CD4-positive, alpha-beta T cell treated with Interferon gamma for 1 hour (primary cell): ENCODE measurements around the gene CPT1C.
"Not testable (repeated sequence)": the region's sequence is repeated elsewhere in the genome, so short reads cannot be mapped to it uniquely, and the experiment has no call there.

Source experiments
- DNase-seq: peaks from one replicate; pipeline ENCODE4 v3.0.0-alpha.2; 2020

CPT1C gene

GRCh38 chr19:49712397-49712859, 21.5 kb downstream of the CPT1C start:
- no peak for DNase-seq

- DNase-seq: no peak
Measured at GRCh38 chr19:49713236-49713845, 22.4 kb downstream of the CPT1C start.

GRCh38 chr19:49716154-49716553, 25.2 kb downstream of the CPT1C start:
- DNase-seq: no peak

GRCh38 chr19:49718511-49718910, 27.6 kb downstream of the CPT1C start:
- DNase-seq: no peak

- no peak for DNase-seq
Measured at GRCh38 chr19:49718991-49719390, 28.1 kb downstream of the CPT1C start.

- not testable (repeated sequence) for DNase-seq
Measured at GRCh38 chr19:49719420-49719819, 28.5 kb downstream of the CPT1C start.

- DNase-seq: no peak
Measured at GRCh38 chr19:49727217-49728030, 36.5 kb downstream of the CPT1C start.

- DNase-seq: no peak
Measured at GRCh38 chr19:49730166-49730565, 39.2 kb downstream of the CPT1C start.

GRCh38 chr19:49738268-49738667, 47.4 kb downstream of the CPT1C start:
- DNase-seq: no peak

- no peak for DNase-seq
Measured at GRCh38 chr19:49739098-49739497, 48.2 kb downstream of the CPT1C start.

GRCh38 chr19:49739933-49740332, 49.0 kb downstream of the CPT1C start:
- no peak for DNase-seq

GRCh38 chr19:49741210-49741844, 50.4 kb downstream of the CPT1C start:
- no peak for DNase-seq

- no peak for DNase-seq
Measured at GRCh38 chr19:49744946-49745381, 54.0 kb downstream of the CPT1C start.

- peak; percentile 73 for DNase-seq
Measured at GRCh38 chr19:49746206-49746958, 55.5 kb downstream of the CPT1C start.

- DNase-seq: no peak
Measured at GRCh38 chr19:49749055-49749716, 58.3 kb downstream of the CPT1C start.

GRCh38 chr19:49749771-49750170, 58.9 kb downstream of the CPT1C start:
- no peak for DNase-seq

- DNase-seq: no peak
Measured at GRCh38 chr19:49752701-49753100, 61.8 kb downstream of the CPT1C start.

- no peak for DNase-seq
Measured at GRCh38 chr19:49755956-49756355, 65.0 kb downstream of the CPT1C start.

GRCh38 chr19:49758292-49758691, 67.4 kb downstream of the CPT1C start:
- DNase-seq: no peak

GRCh38 chr19:49761249-49761624, 70.3 kb downstream of the CPT1C start:
- no peak for DNase-seq

- DNase-seq: no peak
Measured at GRCh38 chr19:49761625-49762311, 70.9 kb downstream of the CPT1C start.

- no peak for DNase-seq
Measured at GRCh38 chr19:49763230-49763629, 72.3 kb downstream of the CPT1C start, which contains the start of gene TSKS. Gene TSKS (minus strand): TSS chr19:49763306. CDS start chr19:49763247, 59 bp downstream.
